ENCODE data around the gene RPL11.

RPL11 gene

GRCh38 chr1:23673086-23673813, 18.4 kb upstream of the RPL11 start:
- DNase-seq (ENCODE audit: low read depth in 1 of 2, low spot score in 1 of 2): no peak
- TF ChIP-seq POLR2AphosphoS5 (IDR thresholded peaks at IDR 0.05; ENCODE audit: low read depth): no peak
- TF ChIP-seq REST (IDR thresholded peaks at IDR 0.05; ENCODE audit: insufficient replicate concordance, low read depth): peak; percentile 98
- TF ChIP-seq GABPA (IDR thresholded peaks at IDR 0.05; ENCODE audit: low read depth): no peak
- H3K27me3 ChIP-seq (ENCODE audit: insufficient read depth, poor library complexity, severe bottlenecking): no peaks in the 10 kb centered on the region
- no peak overlapping the region for H3K4me3 ChIP-seq (replicated peaks; ENCODE audit: insufficient read depth, low read length)
- no peak overlapping the region for H3K27ac ChIP-seq (replicated peaks)

- no peak overlapping the region for H3K27ac ChIP-seq (replicated peaks)
- H3K27me3 ChIP-seq (ENCODE audit: insufficient read depth, poor library complexity, severe bottlenecking): no peaks in the 10 kb centered on the region
- no peak for DNase-seq (ENCODE audit: low read depth in 1 of 2, low spot score in 1 of 2)
- no peak overlapping the region for H3K4me3 ChIP-seq (replicated peaks; ENCODE audit: insufficient read depth, low read length)
- TF ChIP-seq CTCF (IDR thresholded peaks at IDR 0.05; ENCODE audit: insufficient read depth, low read length) (no peak), GABPA (IDR thresholded peaks at IDR 0.05; ENCODE audit: low read depth) (no peak), POLR2AphosphoS5 (IDR thresholded peaks at IDR 0.05; ENCODE audit: low read depth) (no peak), SPI1 (IDR thresholded peaks at IDR 0.05; ENCODE audit: borderline replicate concordance, low read depth) (no peak), REST (IDR thresholded peaks at IDR 0.05; ENCODE audit: insufficient replicate concordance, low read depth) (no peak)
Observed at GRCh38 chr1:23679815-23680214, 11.8 kb upstream of the RPL11 start.

GRCh38 chr1:23682946-23683345, 8.7 kb upstream of the RPL11 start:
- TF ChIP-seq POLR2AphosphoS5 (IDR thresholded peaks at IDR 0.05; ENCODE audit: low read depth) (no peak), SPI1 (IDR thresholded peaks at IDR 0.05; ENCODE audit: borderline replicate concordance, low read depth) (no peak), GABPA (IDR thresholded peaks at IDR 0.05; ENCODE audit: low read depth) (no peak), REST (IDR thresholded peaks at IDR 0.05; ENCODE audit: insufficient replicate concordance, low read depth) (no peak), CTCF (IDR thresholded peaks at IDR 0.05; ENCODE audit: insufficient read depth, low read length) (no peak)
- DNase-seq (ENCODE audit: low read depth in 1 of 2, low spot score in 1 of 2): no peak
- no peak overlapping the region for H3K4me3 ChIP-seq (replicated peaks; ENCODE audit: insufficient read depth, low read length)
- H3K27ac ChIP-seq (replicated peaks): no peak overlapping the region
- H3K27me3 ChIP-seq (ENCODE audit: insufficient read depth, poor library complexity, severe bottlenecking): no peaks in the 10 kb centered on the region

Measured in HL-60 (cell line).